ENCODE measurements around the gene E2F6. TPM values are rescaled to one million over a fixed set of nuclear protein-coding genes. Genes with fewer than 3 reads are reported as not detected.
A peak's percentile ranks its signal among the peaks of the same experiment; 100 is the strongest.

E2F6 gene
- total and polyA plus RNA-seq, 2 of the 13 experiments (the other 11 are each of a cell fraction or from before 2014, with no cell fraction given): 27.3 to 36.0 TPM

GRCh38 chr2:11422901-11423435, 43.0 kb downstream of the E2F6 start (continued):
- TF ChIP-seq ZBTB20 (CRISPR knock-in tag; IDR thresholded peaks at IDR 0.05; ENCODE audit: borderline replicate concordance, low read depth): no peak
- TF ChIP-seq REXO4 (CRISPR knock-in tag; IDR thresholded peaks at IDR 0.05; ENCODE audit: borderline replicate concordance): no peak
- TF ChIP-seq ZNF652 (CRISPR knock-in tag; IDR thresholded peaks at IDR 0.05; ENCODE audit: borderline replicate concordance, low read depth): peak; percentile 18; the same call in 1 of the 2 replicates
- TF ChIP-seq ZNF143 (CRISPR knock-in tag; IDR thresholded peaks at IDR 0.05): no peak
- TF ChIP-seq, protein P1, sequence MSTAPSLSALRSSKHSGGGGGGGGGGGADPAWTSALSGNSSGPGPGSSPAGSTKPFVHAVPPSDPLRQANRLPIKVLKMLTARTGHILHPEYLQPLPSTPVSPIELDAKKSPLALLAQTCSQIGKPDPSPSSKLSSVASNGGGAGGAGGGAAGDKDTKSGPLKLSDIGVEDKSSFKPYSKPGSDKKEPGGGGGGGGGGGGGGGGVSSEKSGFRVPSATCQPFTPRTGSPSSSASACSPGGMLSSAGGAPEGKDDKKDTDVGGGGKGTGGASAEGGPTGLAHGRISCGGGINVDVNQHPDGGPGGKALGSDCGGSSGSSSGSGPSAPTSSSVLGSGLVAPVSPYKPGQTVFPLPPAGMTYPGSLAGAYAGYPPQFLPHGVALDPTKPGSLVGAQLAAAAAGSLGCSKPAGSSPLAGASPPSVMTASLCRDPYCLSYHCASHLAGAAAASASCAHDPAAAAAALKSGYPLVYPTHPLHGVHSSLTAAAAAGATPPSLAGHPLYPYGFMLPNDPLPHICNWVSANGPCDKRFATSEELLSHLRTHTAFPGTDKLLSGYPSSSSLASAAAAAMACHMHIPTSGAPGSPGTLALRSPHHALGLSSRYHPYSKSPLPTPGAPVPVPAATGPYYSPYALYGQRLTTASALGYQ (CRISPR knock-in tag; IDR thresholded peaks at IDR 0.05): peak; percentile 30; the same call in 1 of the 2 replicates
- TF ChIP-seq ZNF615 (CRISPR knock-in tag; IDR thresholded peaks at IDR 0.05; ENCODE audit: borderline replicate concordance): 0 out of 2 replicates have a peak, but pooled peaks have one; percentile 45
- no peak for TF ChIP-seq HCFC1 (IDR thresholded peaks at IDR 0.05; ENCODE audit: low read depth, low read length)
- no peak for TF ChIP-seq ATF1 (CRISPR knock-in tag; IDR thresholded peaks at IDR 0.05)
- TF ChIP-seq CSRNP2 (CRISPR knock-in tag; conservative IDR thresholded peaks at IDR 0.05; ENCODE audit: low read depth): no peak
- TF ChIP-seq ATM (IDR thresholded peaks at IDR 0.05; ENCODE audit: borderline replicate concordance): no peak
- TF ChIP-seq ZMYM3 (CRISPR knock-in tag; IDR thresholded peaks at IDR 0.05): peak; percentile 88
- 0 out of 2 replicates have a peak, but pooled peaks have one; percentile 55 for TF ChIP-seq SMAD3 (CRISPR knock-in tag; IDR thresholded peaks at IDR 0.05)
- peak; percentile 86 for TF ChIP-seq RXRA (CRISPR knock-in tag; IDR thresholded peaks at IDR 0.05)
- TF ChIP-seq MIER2 (CRISPR knock-in tag; IDR thresholded peaks at IDR 0.05): no peak
- TF ChIP-seq, protein P2, sequence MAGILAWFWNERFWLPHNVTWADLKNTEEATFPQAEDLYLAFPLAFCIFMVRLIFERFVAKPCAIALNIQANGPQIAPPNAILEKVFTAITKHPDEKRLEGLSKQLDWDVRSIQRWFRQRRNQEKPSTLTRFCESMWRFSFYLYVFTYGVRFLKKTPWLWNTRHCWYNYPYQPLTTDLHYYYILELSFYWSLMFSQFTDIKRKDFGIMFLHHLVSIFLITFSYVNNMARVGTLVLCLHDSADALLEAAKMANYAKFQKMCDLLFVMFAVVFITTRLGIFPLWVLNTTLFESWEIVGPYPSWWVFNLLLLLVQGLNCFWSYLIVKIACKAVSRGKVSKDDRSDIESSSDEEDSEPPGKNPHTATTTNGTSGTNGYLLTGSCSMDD (CRISPR knock-in tag; IDR thresholded peaks at IDR 0.05): no peak
- TF ChIP-seq NCOR1 (IDR thresholded peaks at IDR 0.05; ENCODE audit: borderline replicate concordance, low read length): peak; percentile 85
- no peak for TF ChIP-seq ZNF10 (CRISPR knock-in tag; IDR thresholded peaks at IDR 0.05; ENCODE audit: borderline replicate concordance, low read depth)
- no peak for TF ChIP-seq ZNF780A (CRISPR knock-in tag; IDR thresholded peaks at IDR 0.05)
- TF ChIP-seq, protein P3, sequence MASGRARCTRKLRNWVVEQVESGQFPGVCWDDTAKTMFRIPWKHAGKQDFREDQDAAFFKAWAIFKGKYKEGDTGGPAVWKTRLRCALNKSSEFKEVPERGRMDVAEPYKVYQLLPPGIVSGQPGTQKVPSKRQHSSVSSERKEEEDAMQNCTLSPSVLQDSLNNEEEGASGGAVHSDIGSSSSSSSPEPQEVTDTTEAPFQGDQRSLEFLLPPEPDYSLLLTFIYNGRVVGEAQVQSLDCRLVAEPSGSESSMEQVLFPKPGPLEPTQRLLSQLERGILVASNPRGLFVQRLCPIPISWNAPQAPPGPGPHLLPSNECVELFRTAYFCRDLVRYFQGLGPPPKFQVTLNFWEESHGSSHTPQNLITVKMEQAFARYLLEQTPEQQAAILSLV (CRISPR knock-in tag; IDR thresholded peaks at IDR 0.05; ENCODE audit: borderline replicate concordance): no peak
- 0 out of 2 replicates have a peak, but pooled peaks have one; percentile 59 for TF ChIP-seq ZNF512 (CRISPR knock-in tag; IDR thresholded peaks at IDR 0.05)
- TF ChIP-seq PRMT3 (CRISPR knock-in tag; IDR thresholded peaks at IDR 0.05; ENCODE audit: borderline replicate concordance, low read depth): no peak
- TF ChIP-seq ZNF207 (IDR thresholded peaks at IDR 0.05; ENCODE audit: borderline replicate concordance): no peak
- peak; percentile 72 for TF ChIP-seq FOXJ3 (CRISPR knock-in tag; IDR thresholded peaks at IDR 0.05; ENCODE audit: borderline replicate concordance)

Measured in HepG2 (cell line).